ENCODE results near the gene PARM1. TPM values are rescaled to one million over a fixed set of nuclear protein-coding genes. Genes with fewer than 3 reads are reported as not detected.

Gene PARM1
- polyA plus RNA-seq, 1 of the 3 experiments (the other 2 are of a cell fraction), result not detected

GRCh38 chr4:74958881-74959280, 26.0 kb downstream of the PARM1 start:
- no peaks in the 10 kb centered on the region for H3K4me1 ChIP-seq (ENCODE audit: control insufficient read depth in 1 of 2, insufficient read depth in 2 of 2, low read depth in 1 of 2, low read length in 1 of 2)
- H3K36me3 ChIP-seq (replicated peaks in 1 of 2; ENCODE audit: control insufficient read depth in 1 of 2, insufficient read depth in 2 of 2, low read length in 1 of 2), result no peaks in the 10 kb centered on the region
- 8% methylated on average over 2 of the region's 2 CpGs for WGBS (ENCODE audit: low lambda C conversion rate)
- H3K4me2 ChIP-seq, result no peak overlapping the region
- POLR2A ChIA-PET, result no interaction called here
- no peaks in the 10 kb centered on the region for H3K27me3 ChIP-seq (ENCODE audit: insufficient read depth)
- CTCF ChIA-PET, result no interaction called here
- H3K4me3 ChIP-seq (ENCODE audit: low read depth in 2 of 2, low read length in 1 of 2), result no peak overlapping the region
- H4K20me1 ChIP-seq (ENCODE audit: insufficient read depth), result no peaks in the 10 kb centered on the region
- H3K9me3 ChIP-seq, result no peaks in the 10 kb centered on the region
- H3K9ac ChIP-seq, result no peak overlapping the region
- H3K9me2 ChIP-seq, result no peaks in the 10 kb centered on the region; the same call in 1 of the 2 replicates
- H3K79me2 ChIP-seq (ENCODE audit: insufficient read depth), result no peaks in the 10 kb centered on the region
- DNase-seq, result no peak
- TF ChIP-seq FOXM1 (IDR thresholded peaks at IDR 0.05; ENCODE audit: low read depth), result no peak
- TF ChIP-seq RXRA (IDR thresholded peaks at IDR 0.05; ENCODE audit: borderline replicate concordance, low read depth), result no peak
- TF ChIP-seq MAX (IDR thresholded peaks at IDR 0.05; ENCODE audit: low read depth), result no peak
- TF ChIP-seq TCF12 (IDR thresholded peaks at IDR 0.05), result no peak
- no peak for TF ChIP-seq EP300 (IDR thresholded peaks at IDR 0.05; ENCODE audit: borderline replicate concordance in 1 of 2, low read depth in 1 of 2, low read length in 1 of 2)
- H3K27ac ChIP-seq (ENCODE audit: low read depth in 2 of 2, low read length in 1 of 2), result no peak overlapping the region
- H3F3A ChIP-seq (replicated peaks; ENCODE audit: insufficient read depth), result no peaks in the 10 kb centered on the region
- H2AFZ ChIP-seq (ENCODE audit: low read depth), result no peak overlapping the region

- no peaks in the 10 kb centered on the region for H3F3A ChIP-seq (replicated peaks; ENCODE audit: insufficient read depth)
- CTCF ChIA-PET, result no interaction called here
These were observed 28.3 kb downstream of the PARM1 start for GRCh38 chr4:74961230-74961629.

More at GRCh38 chr4:74961230-74961629, 28.3 kb downstream of the PARM1 start:
- Histone ChIP-seq H3K79me2 (ENCODE audit: insufficient read depth) (no peaks in the 10 kb centered on the region), H2AFZ (ENCODE audit: low read depth) (no peak overlapping the region), H3K9me2 (no peaks in the 10 kb centered on the region; the same call in 1 of the 2 replicates), H3K4me3 (ENCODE audit: low read depth in 2 of 2, low read length in 1 of 2) (no peak overlapping the region; a peak in 1 of 4 replicates), H3K9me3 (no peaks in the 10 kb centered on the region), H3K9ac (no peak overlapping the region), H4K20me1 (ENCODE audit: insufficient read depth) (no peaks in the 10 kb centered on the region), H3K27ac (ENCODE audit: low read depth in 2 of 2, low read length in 1 of 2) (no peak overlapping the region), H3K36me3 (replicated peaks in 1 of 2; ENCODE audit: control insufficient read depth in 1 of 2, insufficient read depth in 2 of 2, low read length in 1 of 2) (no peaks in the 10 kb centered on the region), H3K27me3 (ENCODE audit: insufficient read depth) (no peaks in the 10 kb centered on the region), H3K4me1 (ENCODE audit: control insufficient read depth in 1 of 2, insufficient read depth in 2 of 2, low read depth in 1 of 2, low read length in 1 of 2) (no peaks in the 10 kb centered on the region), H3K4me2 (no peak overlapping the region)
- POLR2A ChIA-PET, result no interaction called here
- no peak for DNase-seq
- WGBS (ENCODE audit: low lambda C conversion rate), result 18% methylated on average over 2 of the region's 2 CpGs
- no peak for TF ChIP-seq FOXM1 (IDR thresholded peaks at IDR 0.05; ENCODE audit: low read depth)
- no peak for TF ChIP-seq USF1 (IDR thresholded peaks at IDR 0.05; ENCODE audit: borderline replicate concordance, low read depth)
- no peak for TF ChIP-seq EZH2phosphoT487 (IDR thresholded peaks at IDR 0.05; ENCODE audit: borderline replicate concordance, low read depth)
- no peak for TF ChIP-seq REST (IDR thresholded peaks at IDR 0.05; ENCODE audit: low read depth, low read length)
- TF ChIP-seq SIN3A (IDR thresholded peaks at IDR 0.05; ENCODE audit: borderline replicate concordance, low read depth, low read length), result no peak
- no peak for TF ChIP-seq TCF12 (IDR thresholded peaks at IDR 0.05)
- TF ChIP-seq GATA2 (CRISPR knock-in tag; IDR thresholded peaks at IDR 0.05), result no peak
- no peak for TF ChIP-seq FOXJ3 (CRISPR knock-in tag; IDR thresholded peaks at IDR 0.05)
- no peak for TF ChIP-seq RFX5 (IDR thresholded peaks at IDR 0.05; ENCODE audit: low read length)
- TF ChIP-seq NRF1 (IDR thresholded peaks at IDR 0.05; ENCODE audit: low read depth, low read length), result no peak
- no peak for TF ChIP-seq JUND (IDR thresholded peaks at IDR 0.05)
- TF ChIP-seq SMC3 (IDR thresholded peaks at IDR 0.05; ENCODE audit: low read depth, low read length), result no peak
- TF ChIP-seq ELF1 (IDR thresholded peaks at IDR 0.05), result no peak
- TF ChIP-seq MEF2A (IDR thresholded peaks at IDR 0.05; ENCODE audit: borderline replicate concordance, low read depth), result no peak
- no peak for TF ChIP-seq EP300 (IDR thresholded peaks at IDR 0.05; ENCODE audit: borderline replicate concordance in 1 of 2, low read depth in 1 of 2, low read length in 1 of 2)
- no peak for TF ChIP-seq CHD2 (IDR thresholded peaks at IDR 0.05; ENCODE audit: low read length, partially characterized antibody)
- no peak for TF ChIP-seq USF2 (IDR thresholded peaks at IDR 0.05; ENCODE audit: borderline replicate concordance, low read depth, low read length)
- TF ChIP-seq CTCF (IDR thresholded peaks at IDR 0.05), result no peak
- no peak for TF ChIP-seq GABPA (IDR thresholded peaks at IDR 0.05; ENCODE audit: low read depth)
